Keratinocyte (primary cell): Measurements from ENCODE around the gene CBFA2T3. TPM values are rescaled to one million over a fixed set of nuclear protein-coding genes. Genes with fewer than 3 reads are reported as not detected.

Experiments used
- DNase-seq: peaks from one replicate; pipeline ENCODE4 v3.0.0-alpha.2; 2011; ENCODE audit warnings: low read depth, missing footprints, low spot score
- FAIRE-seq: peaks from 2 replicates; lab custom pipeline; 2011; peaks lifted over from hg19 to GRCh38; lab: Jason Lieb, UNC
- H2AFZ ChIP-seq: 2 replicates; pipeline ENCODE4 v1.6.0; 2012; ENCODE audit warnings: low read length, control low read depth, inconsistent platforms; ENCODE audit not compliant: control insufficient read depth
- H3K27ac ChIP-seq: 2 replicates; pipeline ENCODE4 v1.5.1; 2011; ENCODE audit warnings: low read length; ENCODE audit not compliant: control insufficient read depth, insufficient read depth
- H3K27me3 ChIP-seq: 3 replicates; pipeline ENCODE4 v1.6.0; 2011; ENCODE audit warnings: low read length; ENCODE audit not compliant: control insufficient read depth, insufficient read depth; ENCODE audit errors: extremely low read depth
- H3K36me3 ChIP-seq, 2 experiments: 2 replicates in 1 of 2; 3 replicates in 1 of 2; pipeline ENCODE4 v1.5.1; 2011; ENCODE audit warnings: low read length in 2 of 2, mild to moderate bottlenecking in 1 of 2; ENCODE audit not compliant: control insufficient read depth in 2 of 2, insufficient read depth in 2 of 2; ENCODE audit errors: extremely low read depth in 1 of 2
- H3K4me1 ChIP-seq: 3 replicates; pipeline ENCODE4 v1.5.1; 2011; ENCODE audit warnings: low read length; ENCODE audit not compliant: control insufficient read depth, insufficient read depth; ENCODE audit errors: extremely low read depth
- H3K4me2 ChIP-seq: 3 replicates; pipeline ENCODE4 v1.6.0; 2011; ENCODE audit warnings: low read depth, low read length; ENCODE audit not compliant: control insufficient read depth, insufficient read depth; ENCODE audit errors: extremely low read depth
- H3K4me3 ChIP-seq, 3 experiments: fragments of 200-600 bp in 1 of 3; sonication (generic) in 1 of 3; 2 replicates in 2 of 3; 3 replicates in 1 of 3; pipeline ENCODE4 v1.5.1; 2011 to 2016; ENCODE audit warnings: low read length in 3 of 3, mild to moderate bottlenecking in 3 of 3, control low read depth in 2 of 3, inconsistent platforms in 1 of 3, low read depth in 1 of 3, mixed read lengths in 1 of 3, mixed run types in 1 of 3, moderate library complexity in 1 of 3; ENCODE audit not compliant: control insufficient read depth in 2 of 3, insufficient read depth in 2 of 3; ENCODE audit errors: extremely low read depth in 1 of 3
- H3K79me2 ChIP-seq: 2 replicates; pipeline ENCODE4 v1.6.0; 2012; ENCODE audit warnings: low read length; ENCODE audit not compliant: control insufficient read depth, insufficient read depth
- H3K9ac ChIP-seq: 3 replicates; pipeline ENCODE4 v1.6.0; 2011; ENCODE audit warnings: low read length; ENCODE audit not compliant: control insufficient read depth, insufficient read depth; ENCODE audit errors: extremely low read depth
- H3K9me1 ChIP-seq: 3 replicates; pipeline ENCODE4 v1.6.0; 2011; ENCODE audit warnings: low read length; ENCODE audit not compliant: control insufficient read depth, insufficient read depth; ENCODE audit errors: extremely low read depth
- H3K9me3 ChIP-seq: 2 replicates; pipeline ENCODE4 v1.5.1; 2012; ENCODE audit warnings: low read depth, low read length; ENCODE audit not compliant: control insufficient read depth
- H4K20me1 ChIP-seq: 3 replicates; pipeline ENCODE4 v1.6.0; 2011; ENCODE audit warnings: low read length; ENCODE audit not compliant: control insufficient read depth, insufficient read depth; ENCODE audit errors: extremely low read depth
- EZH2 ChIP-seq: IDR thresholded peaks from one replicate; pipeline ENCODE4 v1.6.1; 2012; ENCODE audit warnings: inconsistent platforms, mild to moderate bottlenecking, low read length, moderate library complexity
- dilution Hi-C: fragments of 300-500 bp; cut with MboI; formaldehyde crosslinking; loops from one replicate; pipeline ENCODE4 v1.7.0; 2020; ENCODE audit warnings: low sequenced_read_pairs; ENCODE audit not compliant: extremely low pct_ligation_motif_present
- polyA plus RNA-seq, 5 experiments: library from polyadenylated mRNA; depleted of rRNA in 3 of 5; stranded (reverse) in 3 of 5; stranded (forward) in 1 of 5; unstranded in 1 of 5; fragments of >200 nt; gene quantifications; 1 replicate in 1 of 5; 2 replicates in 3 of 5; 3 replicates in 1 of 5; pipeline versions ENCODE4 v1.2.1 to v1.2.3, GENCODE V29; 2011 to 2012; ENCODE audit warnings: missing spikeins in 2 of 5, low read depth in 1 of 5, low replicate concordance in 1 of 5
- TF ChIP-seq, protein P1 (sequence below), 3 experiments: IDR thresholded peaks in 1 of 3; conservative IDR thresholded peaks in 1 of 3; optimal IDR thresholded peaks in 1 of 3; 2 replicates in 2 of 3; 3 replicates in 1 of 3; pipeline versions ENCODE3 to v1.5.1; 2011; ENCODE audit warnings: low read length in 3 of 3, mild to moderate bottlenecking in 3 of 3, moderate library complexity in 2 of 3, control low read depth in 1 of 3, inconsistent platforms in 1 of 3; ENCODE audit not compliant: insufficient read depth in 2 of 3; ENCODE audit errors: extremely low read depth in 1 of 3

Gene CBFA2T3
- polyA plus RNA-seq, 1 donor (not counting 4 experiments of a cell fraction or from before 2014, with no cell fraction given) = 0.08 TPM

DNA sequence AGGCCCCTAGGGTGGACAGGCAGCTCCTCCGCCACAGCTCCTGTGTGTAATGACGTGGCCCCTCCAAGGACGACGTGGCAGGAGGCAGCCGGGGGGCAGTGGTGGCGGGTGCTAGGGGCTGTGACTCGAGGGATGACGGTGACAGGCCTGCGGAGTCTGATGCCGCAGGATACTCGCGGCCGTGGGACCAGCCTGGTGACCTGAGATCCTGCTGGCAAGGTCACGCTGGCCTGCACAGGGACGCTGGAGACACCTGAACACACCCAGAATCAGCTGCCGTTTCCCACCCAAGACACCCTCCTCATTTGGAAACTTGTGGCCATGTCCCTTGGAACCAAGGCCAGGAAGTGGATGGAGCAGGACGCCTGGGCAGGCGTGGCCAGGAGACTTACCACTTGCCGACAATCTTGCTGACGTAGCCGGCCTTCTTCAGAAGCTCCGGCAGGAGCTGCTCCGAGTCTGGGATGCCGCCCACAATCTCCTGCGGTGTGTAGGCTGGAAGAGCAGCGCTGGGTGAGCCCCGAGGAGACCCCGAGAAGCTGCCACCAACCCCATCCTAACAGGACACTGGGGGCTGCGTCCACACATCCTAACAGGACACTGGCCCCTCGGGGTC is 136.3 kb downstream of the CBFA2T3 start:
- Histone ChIP-seq H3K79me2 (no peaks in the 10 kb centered on the region), H3K4me1 (no peaks in the 10 kb centered on the region), H3K4me2 (no peak overlapping the region), H3K9ac (no peak overlapping the region), H3K9me1 (no peaks in the 10 kb centered on the region), H3K9me3 (no peaks in the 10 kb centered on the region), H2AFZ (no peak overlapping the region), H3K36me3 (peaks cover 0 to 13% of the 10 kb centered on the region in 2 experiments), H3K27ac (no peak overlapping the region), H3K4me3 (no peak overlapping the region), H4K20me1 (no peaks in the 10 kb centered on the region), H3K27me3 (no peaks in the 10 kb centered on the region)
- FAIRE-seq (no peak), DNase-seq (no peak)
- dilution Hi-C loops = no loop called here
- TF ChIP-seq, protein P1, sequence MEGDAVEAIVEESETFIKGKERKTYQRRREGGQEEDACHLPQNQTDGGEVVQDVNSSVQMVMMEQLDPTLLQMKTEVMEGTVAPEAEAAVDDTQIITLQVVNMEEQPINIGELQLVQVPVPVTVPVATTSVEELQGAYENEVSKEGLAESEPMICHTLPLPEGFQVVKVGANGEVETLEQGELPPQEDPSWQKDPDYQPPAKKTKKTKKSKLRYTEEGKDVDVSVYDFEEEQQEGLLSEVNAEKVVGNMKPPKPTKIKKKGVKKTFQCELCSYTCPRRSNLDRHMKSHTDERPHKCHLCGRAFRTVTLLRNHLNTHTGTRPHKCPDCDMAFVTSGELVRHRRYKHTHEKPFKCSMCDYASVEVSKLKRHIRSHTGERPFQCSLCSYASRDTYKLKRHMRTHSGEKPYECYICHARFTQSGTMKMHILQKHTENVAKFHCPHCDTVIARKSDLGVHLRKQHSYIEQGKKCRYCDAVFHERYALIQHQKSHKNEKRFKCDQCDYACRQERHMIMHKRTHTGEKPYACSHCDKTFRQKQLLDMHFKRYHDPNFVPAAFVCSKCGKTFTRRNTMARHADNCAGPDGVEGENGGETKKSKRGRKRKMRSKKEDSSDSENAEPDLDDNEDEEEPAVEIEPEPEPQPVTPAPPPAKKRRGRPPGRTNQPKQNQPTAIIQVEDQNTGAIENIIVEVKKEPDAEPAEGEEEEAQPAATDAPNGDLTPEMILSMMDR (optimal IDR thresholded peaks at IDR 0.05 in 1 of 3, IDR thresholded peaks at IDR 0.05 in 1 of 3, conservative IDR thresholded peaks at IDR 0.05 in 1 of 3; ENCODE audit: extremely low read depth in 1 of 3, insufficient read depth in 2 of 3, low read length in 3 of 3) = no peak
- TF ChIP-seq EZH2 = no peak

DNA sequence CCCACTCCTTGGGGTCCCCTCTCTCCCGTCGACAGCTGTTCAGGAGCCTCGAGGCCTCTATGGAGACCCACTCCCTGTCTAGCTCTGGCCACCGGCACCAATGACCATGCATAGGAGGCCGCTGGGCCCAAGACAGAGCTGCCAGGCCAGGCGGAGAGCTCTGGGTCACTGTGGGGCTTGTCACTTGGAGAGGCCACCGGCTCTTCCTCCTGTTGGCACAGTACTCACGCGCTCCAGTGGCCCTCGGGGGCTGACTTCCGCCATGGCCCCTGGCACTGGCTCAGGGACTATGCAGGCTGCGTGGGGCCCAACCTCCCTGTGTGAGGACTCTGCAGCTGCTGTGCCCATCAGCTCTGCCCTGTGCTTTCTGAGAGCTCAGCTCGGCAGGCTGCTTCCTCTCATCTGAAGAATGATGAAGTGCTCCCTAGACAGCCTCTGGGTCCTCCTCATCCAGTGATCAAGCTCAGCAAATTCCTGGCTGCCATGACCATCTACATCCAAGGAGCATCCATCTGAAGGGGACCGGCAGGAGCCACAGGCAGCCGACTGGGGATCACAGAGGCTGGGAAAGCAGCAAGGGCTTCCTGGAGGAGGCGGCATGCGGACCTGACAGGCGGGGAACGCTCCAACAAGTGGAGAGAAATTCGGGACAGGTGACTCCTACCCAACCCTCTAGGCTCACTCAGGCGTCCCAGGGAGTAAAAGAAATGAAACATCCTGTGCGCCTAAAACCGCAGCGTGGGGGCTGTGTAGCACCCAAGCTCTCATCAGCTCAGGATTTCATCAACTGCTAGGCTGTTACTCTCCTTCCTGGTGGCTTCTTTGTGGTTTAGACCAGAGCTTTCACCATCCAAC is 137.0 kb downstream of the CBFA2T3 start:
- no peak overlapping the region for H3K4me3 ChIP-seq
- H3K9ac ChIP-seq = no peak overlapping the region
- no peak overlapping the region for H2AFZ ChIP-seq
- no peaks in the 10 kb centered on the region for H3K27me3 ChIP-seq
- TF ChIP-seq, protein P1 (optimal IDR thresholded peaks at IDR 0.05 in 1 of 3, IDR thresholded peaks at IDR 0.05 in 1 of 3, conservative IDR thresholded peaks at IDR 0.05 in 1 of 3; ENCODE audit: extremely low read depth in 1 of 3, insufficient read depth in 2 of 3, low read length in 3 of 3) = no peak
- no peak for TF ChIP-seq EZH2
- H4K20me1 ChIP-seq = no peaks in the 10 kb centered on the region
- no peaks in the 10 kb centered on the region for H3K4me1 ChIP-seq
- no peaks in the 10 kb centered on the region for H3K9me1 ChIP-seq
- dilution Hi-C loops = no loop called here
- H3K4me2 ChIP-seq = no peak overlapping the region
- H3K27ac ChIP-seq = no peak overlapping the region
- no peak for FAIRE-seq
- no peak for DNase-seq
- no peaks in the 10 kb centered on the region for H3K9me3 ChIP-seq
- H3K79me2 ChIP-seq = no peaks in the 10 kb centered on the region
- H3K36me3 ChIP-seq = peaks cover 0 to 18% of the 10 kb centered on the region in 2 experiments
